Chondrocyte (in vitro differentiated cells): ENCODE data around the gene ANO2. TPM values are rescaled to one million over a fixed set of nuclear protein-coding genes. Genes with fewer than 3 reads are reported as not detected.

Source experiments
- DNase-seq: peaks from one replicate; pipeline ENCODE4 v3.0.0; 2021; ENCODE audit warnings: mixed read lengths, low spot score
- H3K27ac Mint-ChIP-seq: one replicate; pipeline ENCODE4 v1.8.0; 2021; ENCODE audit warnings: mild to moderate bottlenecking, moderate library complexity, mixed read lengths; ENCODE audit not compliant: unreplicated experiment
- H3K27me3 Mint-ChIP-seq: 2 replicates; pipeline ENCODE4 v1.8.0; 2021; ENCODE audit warnings: low read depth, mixed read lengths
- H3K36me3 Mint-ChIP-seq: 2 replicates; pipeline ENCODE4 v1.8.0; 2021; ENCODE audit warnings: low read depth, mixed read lengths
- H3K4me1 Mint-ChIP-seq: 2 replicates; pipeline ENCODE4 v1.8.0; 2021; ENCODE audit warnings: low read depth, mild to moderate bottlenecking, mixed read lengths
- H3K4me3 Mint-ChIP-seq: one replicate; pipeline ENCODE4 v1.8.0; 2021; ENCODE audit warnings: mild to moderate bottlenecking, moderate library complexity, mixed read lengths; ENCODE audit not compliant: unreplicated experiment
- H3K9me3 Mint-ChIP-seq: 2 replicates; pipeline ENCODE4 v1.8.0; 2021; ENCODE audit warnings: low read depth, mixed read lengths
- total RNA-seq: library from RNA; stranded (reverse); gene quantifications from 3 replicates; pipeline ENCODE4 v1.2.1, GENCODE V29; 2021
- TF ChIP-seq, protein P1 (sequence below): fragments of 200-600 bp; sonication (generic); IDR thresholded peaks from 2 replicates; pipeline ENCODE4 v1.5.0; 2021; ENCODE audit warnings: antibody characterized with exemption, mild to moderate bottlenecking, moderate library complexity

The ANO2 gene
- total RNA-seq, 1 donor from 2014 or later: 0.47 TPM

DNA sequence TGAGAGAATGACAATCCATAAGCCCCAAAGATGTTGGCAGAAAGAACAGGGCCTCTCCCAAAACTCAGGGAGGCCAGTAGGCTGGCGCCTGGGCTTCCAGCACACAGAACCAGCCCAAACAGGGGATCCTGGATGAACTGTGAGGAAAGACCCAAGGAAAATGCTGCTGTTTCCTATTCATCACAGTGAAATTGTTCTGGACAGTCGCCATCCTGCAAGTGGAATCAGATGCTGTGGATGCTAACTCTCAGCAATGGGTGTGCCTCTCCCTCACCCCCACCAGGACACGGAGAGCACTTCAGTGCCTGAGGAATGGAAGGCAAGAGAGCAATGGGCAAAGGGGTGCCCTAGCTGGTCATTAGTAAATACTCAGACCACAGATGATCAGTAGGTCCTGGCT lies 80.8 kb downstream of the ANO2 start:
- no peak overlapping the region for H3K4me3 Mint-ChIP-seq
- H3K9me3 Mint-ChIP-seq: peaks cover 3% of the 10 kb centered on the region
- H3K27ac Mint-ChIP-seq: no peak overlapping the region
- H3K36me3 Mint-ChIP-seq: no peaks in the 10 kb centered on the region
- TF ChIP-seq, protein P1, sequence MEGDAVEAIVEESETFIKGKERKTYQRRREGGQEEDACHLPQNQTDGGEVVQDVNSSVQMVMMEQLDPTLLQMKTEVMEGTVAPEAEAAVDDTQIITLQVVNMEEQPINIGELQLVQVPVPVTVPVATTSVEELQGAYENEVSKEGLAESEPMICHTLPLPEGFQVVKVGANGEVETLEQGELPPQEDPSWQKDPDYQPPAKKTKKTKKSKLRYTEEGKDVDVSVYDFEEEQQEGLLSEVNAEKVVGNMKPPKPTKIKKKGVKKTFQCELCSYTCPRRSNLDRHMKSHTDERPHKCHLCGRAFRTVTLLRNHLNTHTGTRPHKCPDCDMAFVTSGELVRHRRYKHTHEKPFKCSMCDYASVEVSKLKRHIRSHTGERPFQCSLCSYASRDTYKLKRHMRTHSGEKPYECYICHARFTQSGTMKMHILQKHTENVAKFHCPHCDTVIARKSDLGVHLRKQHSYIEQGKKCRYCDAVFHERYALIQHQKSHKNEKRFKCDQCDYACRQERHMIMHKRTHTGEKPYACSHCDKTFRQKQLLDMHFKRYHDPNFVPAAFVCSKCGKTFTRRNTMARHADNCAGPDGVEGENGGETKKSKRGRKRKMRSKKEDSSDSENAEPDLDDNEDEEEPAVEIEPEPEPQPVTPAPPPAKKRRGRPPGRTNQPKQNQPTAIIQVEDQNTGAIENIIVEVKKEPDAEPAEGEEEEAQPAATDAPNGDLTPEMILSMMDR: no peak
- DNase-seq: no peak
- peaks cover 5% of the 10 kb centered on the region for H3K27me3 Mint-ChIP-seq
- no peaks in the 10 kb centered on the region for H3K4me1 Mint-ChIP-seq

DNA sequence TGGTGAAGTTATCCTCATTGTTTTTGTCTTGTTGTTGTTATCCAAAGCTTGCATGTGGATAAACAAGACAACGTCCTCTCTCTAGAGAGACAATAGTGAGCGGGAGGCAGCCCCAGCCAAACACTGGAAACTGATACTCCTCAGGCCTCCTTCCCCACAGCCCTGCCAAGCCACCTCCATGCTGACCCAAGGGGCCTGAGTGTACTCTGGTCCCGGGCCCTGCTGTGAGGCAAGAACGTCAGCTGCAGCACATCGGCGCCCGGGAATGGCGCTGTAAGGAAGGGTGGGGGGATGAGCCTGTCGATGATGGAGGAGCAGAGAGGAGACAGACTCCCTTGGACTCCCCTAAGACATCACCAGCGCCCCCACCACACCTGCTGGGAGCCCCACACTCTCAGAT lies 83.6 kb downstream of the ANO2 start:
- Mint-ChIP-seq H3K4me1 (peaks cover 7% of the 10 kb centered on the region), H3K27ac (no peak overlapping the region), H3K9me3 (peaks cover 6% of the 10 kb centered on the region), H3K4me3 (no peak overlapping the region), H3K36me3 (no peaks in the 10 kb centered on the region), H3K27me3 (peaks cover 18% of the 10 kb centered on the region)
- DNase-seq: no peak
- TF ChIP-seq, protein P1: no peak

DNA sequence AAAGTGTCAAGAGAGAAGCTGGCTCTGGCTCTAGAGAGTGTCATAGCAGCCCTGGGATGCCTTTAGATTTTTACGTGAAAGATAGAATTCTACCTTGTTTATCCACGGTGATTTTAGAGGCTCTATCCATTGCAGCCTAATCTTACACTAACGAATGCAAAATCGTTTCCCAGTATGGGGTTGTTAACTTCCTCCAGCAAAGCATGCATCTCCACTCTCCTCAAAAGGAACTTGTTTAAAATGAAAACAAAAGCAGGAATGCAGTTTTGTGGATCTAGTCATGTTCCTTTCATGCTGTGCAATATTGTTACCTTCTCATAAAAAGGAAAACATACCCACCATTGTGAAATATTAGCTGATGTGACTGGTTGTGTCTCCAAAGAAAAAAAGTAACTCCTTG lies 88.4 kb downstream of the ANO2 start:
- Mint-ChIP-seq H3K4me1 (peaks cover 8% of the 10 kb centered on the region), H3K36me3 (no peaks in the 10 kb centered on the region), H3K27ac (no peak overlapping the region), H3K27me3 (peaks cover 34% of the 10 kb centered on the region), H3K9me3 (peaks cover 6% of the 10 kb centered on the region), H3K4me3 (no peak overlapping the region)
- no peak for DNase-seq
- TF ChIP-seq, protein P1: no peak

DNA sequence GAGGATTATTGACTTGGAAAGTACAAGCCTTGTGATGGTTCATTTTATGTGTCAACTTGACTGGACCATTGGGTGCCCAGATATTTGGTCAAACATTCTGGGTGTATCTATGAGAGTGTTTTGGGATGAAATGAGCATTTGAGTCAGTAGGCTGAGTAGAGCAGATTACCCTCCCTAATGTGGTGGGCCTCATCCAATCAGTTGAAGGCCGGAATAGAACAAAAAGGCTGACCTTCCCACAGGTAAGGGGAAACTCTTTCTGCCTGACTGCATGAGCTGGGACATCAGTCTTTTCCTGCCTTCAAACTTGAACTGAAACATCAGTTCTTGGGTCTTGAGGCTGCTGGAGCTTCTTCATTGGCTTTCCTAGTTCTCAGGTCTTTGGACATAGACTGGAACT lies 98.1 kb downstream of the ANO2 start:
- Mint-ChIP-seq H3K4me3 (no peak overlapping the region), H3K27me3 (peaks cover 12% of the 10 kb centered on the region), H3K9me3 (peaks cover 5% of the 10 kb centered on the region), H3K4me1 (no peaks in the 10 kb centered on the region), H3K27ac (no peak overlapping the region), H3K36me3 (peaks cover 1% of the 10 kb centered on the region)
- no peak for DNase-seq
- TF ChIP-seq, protein P1: no peak

DNA sequence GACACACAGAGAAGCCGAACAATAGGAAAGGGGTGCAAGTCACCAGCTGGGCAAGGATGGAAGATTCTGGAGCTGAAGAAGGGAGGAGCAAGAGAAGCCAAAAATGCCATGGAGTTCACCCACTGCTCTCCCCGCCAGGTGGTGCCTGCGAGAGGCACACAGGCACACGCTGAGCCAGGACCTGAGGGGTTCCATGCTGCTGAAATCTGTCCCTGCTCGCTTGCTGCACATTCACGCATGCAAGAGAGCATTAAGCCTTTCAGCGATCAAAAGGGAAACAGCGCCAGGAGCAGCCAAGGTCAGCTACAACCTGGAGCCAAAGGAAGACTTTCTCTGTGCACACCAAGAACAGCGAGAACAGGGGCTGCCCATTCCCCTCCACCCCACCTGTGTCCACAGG lies 104.1 kb downstream of the ANO2 start:
- H3K9me3 Mint-ChIP-seq: no peaks in the 10 kb centered on the region

More for the DNA sequence above, 104.1 kb downstream of the ANO2 start:
- H3K36me3 Mint-ChIP-seq: no peaks in the 10 kb centered on the region
- H3K4me3 Mint-ChIP-seq: no peak overlapping the region
- H3K4me1 Mint-ChIP-seq: no peaks in the 10 kb centered on the region
- TF ChIP-seq, protein P1: no peak
- H3K27ac Mint-ChIP-seq: no peak overlapping the region
- no peak for DNase-seq
- H3K27me3 Mint-ChIP-seq: no peaks in the 10 kb centered on the region
